HCT116 (cell line): ENCODE results near the gene CMPK1. TPM values are rescaled to one million over a fixed set of nuclear protein-coding genes. Genes with fewer than 3 reads are reported as not detected.

Experiments
- ATAC-seq: fragments of 200-7000 bp; cut with Tn5 transposase; 2 replicates; pipeline ENCODE4 v1.9.1; 2020; ENCODE audit warnings: mild to moderate bottlenecking, moderate library complexity
- BruUV-seq: library from RNA; stranded (reverse); fragments of 400-500 nt; replicated peaks from 2 replicates; lab custom pipeline; 2021; lab: Mats Ljungman, UMichigan
- CTCF ChIA-PET: fragments of 300-600 bp; sonication (Branson Sonifier 250); formaldehyde crosslinking; loops from one replicate; lab custom pipeline; 2021; ENCODE audit warnings: antibody characterized with exemption; lab: Charles Lee
- POLR2A ChIA-PET: fragments of 300-600, 350-600 bp; sonication (Branson Sonifier 250); formaldehyde crosslinking; loops from one replicate; lab custom pipeline; 2021; ENCODE audit warnings: antibody characterized with exemption; lab: Charles Lee
- RAD21 ChIA-PET, 2 experiments: fragments of 300-600 bp; sonication (Branson Sonifier 250); formaldehyde crosslinking; loops; one replicate each; lab custom pipeline; 2023; ENCODE audit warnings: low total read pairs in 2 of 2; ENCODE audit not compliant: uncharacterized antibody in 2 of 2, unreplicated experiment in 2 of 2, low non-redundant PET in 1 of 2; lab: Charles Lee
- DNase-seq: peaks from one replicate; pipeline ENCODE4 v3.0.0-alpha.2; 2010; ENCODE audit warnings: low read depth, low spot score
- H2AFZ ChIP-seq: fragments of 200-600 bp; shearing (Covaris generic), sonication (generic); 2 replicates; pipeline ENCODE4 v1.6.1; 2017; ENCODE audit warnings: low read depth, mixed run types, mixed read lengths, antibody characterized with exemption, low read length; ENCODE audit not compliant: poor library complexity, severe bottlenecking
- H3K27ac ChIP-seq: 2 replicates; pipeline ENCODE4 v1.5.1; 2012; ENCODE audit warnings: low read depth, low read length
- H3K27me3 ChIP-seq: fragments of 200-600 bp; sonication (generic); 2 replicates; pipeline ENCODE4 v1.6.1; 2016; ENCODE audit warnings: mixed run types, low read length, mixed read lengths; ENCODE audit not compliant: insufficient read depth
- H3K36me3 ChIP-seq, 2 experiments: fragments of 200-500 bp in 1 of 2; fragments of 200-600 bp in 1 of 2; sonication (Bioruptor generic) in 1 of 2; sonication (generic) in 1 of 2; 2 replicates each; pipeline versions ENCODE4 v1.5.1 to v1.6.1; 2014 to 2016; ENCODE audit warnings: low read length in 2 of 2, inconsistent platforms in 1 of 2, mixed read lengths in 1 of 2, mixed run types in 1 of 2; ENCODE audit not compliant: insufficient read depth in 2 of 2, control insufficient read depth in 1 of 2
- H3K4me1 ChIP-seq, 2 experiments: fragments of 200-600 bp in 1 of 2; sonication (generic) in 1 of 2; 2 replicates each; pipeline versions ENCODE4 v1.5.1 to v1.6.1; 2012 to 2017; ENCODE audit warnings: low read length in 2 of 2, inconsistent platforms in 1 of 2, mild to moderate bottlenecking in 1 of 2, mixed read lengths in 1 of 2, mixed run types in 1 of 2, moderate library complexity in 1 of 2; ENCODE audit not compliant: insufficient read depth in 2 of 2, control insufficient read depth in 1 of 2
- H3K4me2 ChIP-seq: fragments of 200-600 bp; sonication (generic); 2 replicates; pipeline ENCODE4 v1.6.1; 2017; ENCODE audit warnings: mixed run types, low read length, mixed read lengths
- H3K4me3 ChIP-seq, 2 experiments: fragments of 200-600 bp in 1 of 2; sonication (generic) in 1 of 2; replicated peaks in 1 of 2; 2 replicates each; pipeline ENCODE4 v1.5.1; 2011 to 2016; ENCODE audit warnings: low read length in 2 of 2, control low read depth in 1 of 2, low read depth in 1 of 2, mild to moderate bottlenecking in 1 of 2, mixed read lengths in 1 of 2, mixed run types in 1 of 2
- H3K79me2 ChIP-seq: fragments of 200-600 bp; sonication (generic); 2 replicates; pipeline ENCODE4 v1.6.1; 2017; ENCODE audit warnings: mild to moderate bottlenecking, mixed run types, low read length, moderate library complexity, mixed read lengths; ENCODE audit not compliant: insufficient read depth
- H3K9ac ChIP-seq: fragments of 200-600 bp; sonication (generic); 2 replicates; pipeline ENCODE4 v1.6.1; 2016; ENCODE audit warnings: low read length, mixed read lengths
- H3K9me2 ChIP-seq: fragments of 200-600 bp; sonication (generic), shearing (Covaris generic); 2 replicates; pipeline ENCODE4 v1.6.1; 2017; ENCODE audit warnings: mixed run types, mild to moderate bottlenecking, moderate library complexity; ENCODE audit not compliant: insufficient read depth
- H3K9me3 ChIP-seq, 2 experiments: fragments of 200-500 bp in 1 of 2; fragments of 200-600 bp in 1 of 2; sonication (Bioruptor generic) in 1 of 2; sonication (generic) in 1 of 2; 2 replicates each; pipeline ENCODE4 v1.6.1; 2014 to 2017; ENCODE audit warnings: low read length in 2 of 2, mixed read lengths in 2 of 2, inconsistent platforms in 1 of 2, low read depth in 1 of 2, mild to moderate bottlenecking in 1 of 2, mixed run types in 1 of 2, moderate library complexity in 1 of 2; ENCODE audit not compliant: control insufficient read depth in 1 of 2, insufficient read depth in 1 of 2
- H4K20me1 ChIP-seq: fragments of 200-600 bp; sonication (generic), shearing (Covaris generic); 2 replicates; pipeline ENCODE4 v1.6.1; 2017; ENCODE audit warnings: mixed run types, mild to moderate bottlenecking, moderate library complexity; ENCODE audit not compliant: insufficient read depth
- ATF3 ChIP-seq: IDR thresholded peaks from 2 replicates; pipeline ENCODE4 v1.6.1; 2012
- CEBPB ChIP-seq: IDR thresholded peaks from 2 replicates; pipeline ENCODE4 v1.6.1; 2012; ENCODE audit warnings: low read depth
- CTCF ChIP-seq, 3 experiments: fragments of 200-600 bp in 1 of 3; sonication (generic) in 1 of 3; IDR thresholded peaks in 2 of 3; conservative IDR thresholded peaks in 1 of 3; 2 replicates each; pipeline ENCODE4 v1.5.1; 2012 to 2017; ENCODE audit warnings: low read depth in 2 of 3, low read length in 2 of 3, antibody characterized with exemption in 1 of 3, borderline replicate concordance in 1 of 3, control low read depth in 1 of 3, mild to moderate bottlenecking in 1 of 3, mixed read lengths in 1 of 3, mixed run types in 1 of 3, moderate library complexity in 1 of 3; ENCODE audit not compliant: insufficient read depth in 1 of 3
- EGR1 ChIP-seq: IDR thresholded peaks from 2 replicates; pipeline ENCODE4 v1.6.1; 2012; ENCODE audit warnings: low read depth
- EZH2 ChIP-seq: fragments of 200-600 bp; sonication (generic); IDR thresholded peaks from 2 replicates; pipeline ENCODE4 v1.6.1; 2017; ENCODE audit warnings: antibody characterized with exemption, mixed run types
- EZH2phosphoT487 ChIP-seq: fragments of 200-600 bp; IDR thresholded peaks from 2 replicates; pipeline ENCODE4 v1.6.1; 2018; ENCODE audit warnings: antibody characterized with exemption, borderline replicate concordance
- POLR2A ChIP-seq: IDR thresholded peaks from 2 replicates; pipeline ENCODE4 v1.7.0; 2011; ENCODE audit warnings: borderline replicate concordance; ENCODE audit not compliant: insufficient read depth, insufficient read length; ENCODE audit errors: extremely low read depth
- REST ChIP-seq: IDR thresholded peaks from 2 replicates; pipeline ENCODE4 v1.6.1; 2012; ENCODE audit warnings: low read depth
- SRF ChIP-seq: IDR thresholded peaks from 2 replicates; pipeline ENCODE4 v1.6.1; 2012; ENCODE audit warnings: low read depth
- ZBTB33 ChIP-seq: IDR thresholded peaks from 2 replicates; pipeline ENCODE4 v1.6.1; 2011; ENCODE audit warnings: mild to moderate bottlenecking, low read length, moderate library complexity; ENCODE audit not compliant: insufficient replicate concordance; ENCODE audit errors: extremely low read depth
- ZFX ChIP-seq: fragments of 450-650 bp; IDR thresholded peaks from 2 replicates; pipeline ENCODE4 v1.6.1; 2017
- intact Hi-C: fragments of 100-400 bp; cut with micrococcal nuclease; formaldehyde crosslinking; loops from 2 replicates; pipeline ENCODE4 v1.10.0; 2022
- total RNA-seq: library from RNA; stranded (reverse); gene quantifications from one replicate; pipeline ENCODE4 v1.2.1, GENCODE V29; 2021; ENCODE audit not compliant: unreplicated experiment

Gene CMPK1
- total RNA-seq, 1 experiment from 2014 or later: 78.4 TPM

- no TSS peak for BruUV-seq
- Histone ChIP-seq H3K9me2 (no peaks in the 10 kb centered on the region), H3K79me2 (no peaks in the 10 kb centered on the region), H3K4me3 (no peak overlapping the region), H3K27me3 (no peaks in the 10 kb centered on the region), H3K4me2 (no peak overlapping the region), H2AFZ (no peak overlapping the region), H4K20me1 (no peaks in the 10 kb centered on the region), H3K27ac (no peak overlapping the region), H3K9me3 (no peaks in the 10 kb centered on the region), H3K4me1 (no peaks in the 10 kb centered on the region), H3K9ac (no peak overlapping the region), H3K36me3 (no peaks in the 10 kb centered on the region)
- intact Hi-C loops: no loop called here
- ChIA-PET RAD21 (no interaction called here), CTCF (interaction anchor here (1.3 to 4.0 kb wide), 8 partner anchors 34 to 337 kb away, joined by 3 to 48 read pairs (median 11); partner anchors contain the start of gene FOXD2), POLR2A (no interaction called here)
- TF ChIP-seq CTCF (IDR thresholded peaks at IDR 0.05 in 2 of 3, conservative IDR thresholded peaks at IDR 0.05 in 1 of 3; ENCODE audit: borderline replicate concordance in 1 of 3, insufficient read depth in 1 of 3, low read depth in 2 of 3, low read length in 2 of 3) (no peak), REST (no peak), EZH2phosphoT487 (no peak), ATF3 (no peak), ZFX (no peak), SRF (no peak), POLR2A (no peak), CEBPB (no peak), EGR1 (no peak), ZBTB33 (no peak), EZH2 (no peak)
- DNase-seq (no peak), ATAC-seq (no peak)
Observed at GRCh38 chr1:47389731-47390130, 56.1 kb downstream of the CMPK1 start.
